Measurements from ENCODE around the gene ARPIN.
"Not testable (repeated sequence)": the region's sequence is repeated elsewhere in the genome, so short reads cannot be mapped to it uniquely, and the experiment has no call there.

Gene ARPIN

DNA sequence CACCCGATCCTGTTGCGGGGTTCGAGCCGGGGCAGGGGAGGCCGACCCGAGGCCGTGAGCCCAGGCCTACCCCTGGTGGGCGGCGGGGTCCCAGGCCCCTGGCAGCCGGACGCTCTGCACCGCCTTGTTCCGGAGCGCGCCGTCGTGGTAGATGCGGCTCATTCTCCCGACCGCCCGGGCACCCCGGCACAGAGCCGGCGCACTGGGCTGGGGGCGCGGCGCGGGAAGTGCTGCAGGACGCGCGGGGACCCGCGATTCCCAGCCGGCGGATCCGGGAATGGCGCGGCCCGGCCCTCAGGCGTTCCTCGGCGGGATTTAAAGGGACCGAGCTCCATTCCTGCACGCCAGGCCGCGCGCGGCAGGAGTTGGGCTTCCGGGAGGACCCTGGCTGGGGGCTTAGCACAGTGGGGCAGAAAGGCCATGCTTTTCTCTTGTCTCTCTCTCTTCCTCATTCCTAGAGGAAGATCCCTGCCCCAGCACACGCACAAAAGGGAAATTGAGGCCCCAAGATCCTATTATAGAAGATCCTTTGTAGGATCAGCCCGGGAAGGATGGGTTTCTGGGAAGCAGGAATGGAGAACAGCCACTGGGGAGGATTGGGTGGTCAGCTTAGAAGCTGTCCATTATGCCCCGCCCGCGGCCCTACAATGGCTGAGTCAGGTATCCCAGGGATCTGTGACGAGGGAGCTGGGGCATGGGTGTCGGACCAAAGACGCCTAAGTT is at the start of gene ARPIN:
ARPIN (minus strand) TSS at position 279 of the 723 bp plus-strand sequence; CDS start at position 162, 117 bp downstream.
- DNase-seq (ENCODE audit: low spot score): peak; percentile 54

DNA sequence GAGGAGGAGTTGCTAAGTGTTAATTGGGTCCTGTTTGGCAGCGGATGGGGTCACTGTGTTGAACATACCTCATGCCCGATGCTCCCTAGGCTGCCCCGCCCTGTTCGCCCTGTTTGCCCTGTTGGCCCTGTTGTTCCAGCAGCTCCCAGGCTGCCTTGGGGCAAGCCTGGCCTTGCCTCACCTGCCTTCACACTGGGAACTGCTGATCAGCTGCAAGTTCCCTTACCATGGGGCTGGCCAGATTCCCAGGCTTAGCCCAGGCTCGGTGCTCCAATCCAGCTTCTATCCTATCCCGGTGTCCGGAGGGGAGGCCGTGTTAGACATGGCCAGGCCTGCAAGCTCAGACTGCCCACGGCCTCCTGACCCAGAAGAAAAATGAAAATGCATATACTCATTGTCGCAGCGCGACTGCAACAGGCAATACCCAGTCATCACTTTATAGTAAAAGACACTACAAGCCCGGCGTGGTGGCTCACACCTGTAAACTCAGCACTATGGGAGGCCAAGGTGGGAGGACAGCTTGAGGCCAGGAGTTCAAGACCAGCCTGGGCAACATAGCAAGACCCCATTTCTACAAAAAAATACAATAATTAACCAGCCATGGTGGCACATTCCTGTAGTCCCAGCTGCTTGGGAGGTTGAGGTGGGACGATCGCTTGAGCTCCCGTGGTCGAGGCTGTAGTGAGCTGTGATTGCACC is 45.5 kb upstream of the ARPIN start:
- no peak for DNase-seq (ENCODE audit: low spot score)

DNA sequence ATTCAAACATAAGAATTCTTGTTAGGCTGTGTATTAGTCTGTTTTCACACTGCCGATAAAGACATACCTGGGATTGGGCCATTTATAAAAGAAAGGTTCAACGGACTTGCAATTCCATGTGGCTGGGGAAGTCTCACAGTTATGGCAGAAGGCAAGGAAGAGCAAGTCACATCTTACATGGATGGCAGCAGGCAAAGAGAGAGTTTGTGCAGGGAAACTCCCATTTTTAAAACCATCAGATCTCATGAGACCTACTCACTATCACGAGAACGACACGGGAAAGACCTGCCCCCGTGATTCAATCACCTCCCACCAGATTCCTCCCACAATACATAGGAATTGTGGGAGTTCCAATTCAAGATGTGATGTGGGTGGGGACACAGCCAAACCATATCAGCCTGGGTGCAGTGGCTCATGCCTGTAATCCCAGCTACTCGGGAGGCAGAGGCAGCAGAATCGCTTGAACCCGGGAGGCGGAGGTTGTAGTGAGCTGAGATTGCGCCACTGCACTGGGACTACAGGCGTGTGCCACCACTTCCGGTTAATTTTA is 42.8 kb upstream of the ARPIN start:
- DNase-seq (ENCODE audit: low spot score): not testable (repeated sequence)

DNA sequence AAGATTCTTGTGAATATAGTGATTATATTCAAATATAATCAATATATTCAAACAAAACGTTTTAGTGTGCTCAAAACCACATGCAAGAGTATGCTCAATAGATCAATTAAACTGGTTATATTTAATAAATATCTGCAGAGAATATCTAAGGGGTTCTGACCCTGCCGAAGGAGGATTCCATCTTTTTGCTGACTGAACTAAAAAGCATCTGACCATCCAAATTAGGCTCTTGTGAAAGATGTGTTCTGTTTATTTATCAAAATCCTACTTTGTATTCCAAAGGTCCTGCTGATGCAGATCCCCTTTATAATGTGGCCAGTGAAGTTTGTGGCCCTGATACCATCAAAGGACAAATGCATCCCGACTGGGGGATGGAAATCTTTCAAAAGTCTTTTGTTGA is 41.8 kb upstream of the ARPIN start:
- no peak for DNase-seq (ENCODE audit: low spot score)

DNA sequence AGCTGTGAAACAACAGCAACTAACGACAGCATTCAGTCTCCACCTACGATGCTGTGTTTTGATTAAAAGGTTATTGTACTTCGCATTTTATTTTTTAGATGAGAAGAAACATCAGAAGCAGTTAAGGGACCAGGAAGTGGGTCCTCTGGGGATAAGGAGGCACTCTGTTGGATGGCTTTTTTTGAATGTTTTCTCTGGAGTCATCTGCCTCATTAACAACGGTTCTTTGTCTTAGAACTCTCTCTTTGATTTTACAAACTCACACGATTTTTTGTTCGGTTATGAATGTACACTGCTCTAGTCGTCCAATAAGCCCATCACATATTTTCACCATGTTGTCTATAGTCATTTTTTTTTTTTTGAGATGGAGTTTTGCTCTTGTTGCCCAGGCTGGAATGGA is 36.0 kb upstream of the ARPIN start:
- DNase-seq (ENCODE audit: low spot score): no peak

DNA sequence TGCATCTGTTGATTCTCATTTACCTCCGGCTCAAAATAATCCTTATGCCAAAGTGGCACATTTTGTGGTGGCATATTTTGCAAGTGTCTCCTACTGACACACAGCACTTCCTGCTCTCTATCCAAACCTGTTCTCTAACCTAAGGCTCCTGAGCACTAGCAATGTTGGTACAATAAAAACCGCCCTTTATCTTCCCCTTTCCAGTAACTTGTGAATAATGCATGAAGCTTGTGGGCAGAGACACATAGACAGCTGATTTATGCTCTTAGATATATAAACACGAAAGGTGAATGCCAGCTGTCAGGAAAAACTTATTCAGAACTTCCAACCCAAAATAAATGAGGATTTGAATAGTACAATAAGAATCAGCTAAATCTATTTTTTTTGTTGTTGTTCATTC is 34.6 kb upstream of the ARPIN start:
- no peak for DNase-seq (ENCODE audit: low spot score)

DNA sequence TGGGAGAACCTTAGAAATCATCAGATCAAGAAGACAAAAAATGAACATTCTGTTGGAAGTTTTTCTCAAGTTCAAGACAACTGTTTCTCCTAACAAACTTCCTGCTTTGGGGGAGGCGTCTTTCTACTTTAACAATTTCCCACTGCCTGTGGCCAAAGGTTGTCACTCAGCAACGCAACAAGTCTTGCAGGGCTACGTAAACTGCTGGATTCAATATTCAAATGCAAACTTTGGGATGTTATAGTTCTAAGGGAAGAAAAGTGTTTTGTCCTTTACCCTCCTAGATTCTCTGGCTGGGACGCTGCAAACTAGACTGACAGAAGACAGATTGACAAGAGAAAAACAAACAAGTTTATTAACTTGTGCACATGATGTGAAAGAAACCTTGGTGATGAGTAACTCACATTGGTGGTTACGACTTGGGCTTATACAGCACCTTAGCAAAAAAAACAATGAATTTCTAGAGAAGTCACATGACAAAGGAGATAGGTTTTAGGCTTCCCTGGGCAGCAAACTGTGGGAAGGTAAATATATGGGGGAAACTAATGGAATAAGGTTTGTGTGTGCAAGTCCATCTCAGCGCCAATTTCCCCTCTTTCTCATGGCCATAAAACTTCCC is 34.0 kb upstream of the ARPIN start:
- no peak for DNase-seq (ENCODE audit: low spot score)

DNA sequence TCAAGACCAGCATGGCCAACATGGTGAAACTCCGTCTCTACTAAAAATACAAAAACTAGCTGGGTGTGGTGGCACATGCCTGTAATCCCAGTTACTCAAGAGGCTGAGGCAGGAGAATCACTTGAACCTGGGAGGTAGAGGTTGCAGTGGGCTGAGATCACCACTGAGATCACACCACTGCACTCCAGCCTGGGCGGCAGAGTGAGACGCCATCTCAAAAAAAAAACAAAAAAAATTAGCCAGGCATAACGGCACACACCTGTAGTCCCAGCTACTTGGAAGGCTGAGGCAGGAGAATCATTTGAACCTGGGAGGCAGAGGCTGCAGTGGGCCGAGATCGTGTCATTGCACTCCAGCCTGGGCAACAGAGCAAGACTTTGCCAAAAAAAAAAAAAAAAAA is 31.0 kb upstream of the ARPIN start:
- DNase-seq (ENCODE audit: low spot score): not testable (repeated sequence)

DNA sequence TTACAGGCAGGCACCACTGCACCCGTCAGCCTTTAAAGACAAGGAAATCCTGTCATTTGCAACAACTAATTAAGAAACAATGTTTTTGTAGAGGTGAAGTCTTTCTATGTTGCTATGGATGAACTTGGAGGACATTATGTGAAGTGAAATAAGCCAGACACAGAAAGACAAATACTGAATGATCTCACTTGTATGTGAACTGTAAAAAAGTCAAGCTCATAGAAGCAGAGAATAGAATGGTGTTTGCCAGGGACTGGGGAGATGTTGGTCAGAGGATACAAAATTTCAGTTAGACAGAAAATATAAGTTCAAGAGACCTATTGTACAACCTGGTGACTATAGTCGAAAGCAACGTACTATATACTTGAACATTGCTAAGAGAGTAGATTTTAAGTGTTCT is 27.2 kb upstream of the ARPIN start:
- no peak for DNase-seq (ENCODE audit: low spot score)

DNA sequence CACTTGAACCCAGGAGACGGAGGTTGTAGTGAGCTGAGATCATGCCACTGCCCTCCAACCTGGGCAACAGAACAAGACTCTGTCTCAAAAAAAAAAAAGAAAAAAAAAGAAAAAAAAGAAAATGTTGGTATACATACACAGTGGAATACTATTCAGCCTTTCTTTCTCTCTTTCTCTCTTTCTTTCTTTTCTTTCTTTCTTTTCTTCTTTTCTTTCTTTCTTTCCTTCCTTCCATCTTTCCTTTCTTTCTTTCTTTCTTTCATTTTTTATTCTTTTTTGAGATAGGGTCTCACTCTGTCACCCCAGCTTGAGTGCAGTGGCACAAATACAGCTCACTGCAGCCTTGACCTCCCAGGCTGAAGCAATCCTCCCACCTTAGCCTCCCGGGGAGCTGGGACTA is 26.6 kb upstream of the ARPIN start:
- not testable (repeated sequence) for DNase-seq (ENCODE audit: low spot score)

DNA sequence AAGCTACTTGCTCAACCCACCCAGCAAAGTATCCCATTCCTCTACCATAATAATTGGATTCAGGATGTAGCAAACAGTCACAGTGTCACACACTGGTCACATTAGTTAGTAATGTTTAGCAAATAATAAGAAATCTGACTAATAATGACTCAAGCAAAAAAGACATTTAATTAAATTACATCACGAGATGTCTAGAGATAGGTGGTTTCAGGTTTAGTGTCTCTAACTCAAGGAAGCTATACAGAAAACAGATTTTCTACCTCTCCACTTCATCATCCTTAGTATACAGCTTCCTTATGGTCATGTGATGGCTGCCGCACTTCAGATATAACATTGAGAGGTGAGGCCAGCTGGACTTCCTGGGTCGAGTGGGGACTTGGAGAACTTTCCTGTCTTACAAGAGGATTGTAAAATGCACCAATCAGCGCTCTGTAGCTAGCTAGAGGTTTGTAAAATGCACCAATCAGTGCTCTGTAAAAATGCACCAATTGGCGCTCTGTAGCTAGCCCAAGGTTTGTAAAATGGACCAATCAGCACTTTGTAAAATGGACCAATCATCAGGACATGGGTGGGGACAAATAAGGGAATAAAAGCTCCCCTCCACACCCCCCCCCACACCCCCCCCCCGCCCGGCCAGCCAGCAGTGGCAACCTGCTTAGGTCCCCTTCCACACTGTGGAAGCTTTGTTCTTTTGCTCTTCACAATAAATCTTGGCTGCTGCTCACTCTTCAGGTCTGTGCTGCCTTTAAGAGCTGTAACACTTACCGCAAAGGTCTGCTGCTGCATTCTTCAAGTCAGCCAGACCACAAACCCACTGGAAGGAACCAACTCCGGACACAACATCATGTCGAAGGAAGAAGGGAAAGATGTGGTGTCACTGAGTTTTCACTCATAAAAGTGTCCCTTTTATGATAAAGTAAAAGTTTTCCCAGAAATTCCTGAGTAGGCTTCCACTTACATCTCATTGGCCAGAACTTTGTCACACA is 24.9 kb upstream of the ARPIN start:
- DNase-seq (ENCODE audit: low spot score): no peak

DNA sequence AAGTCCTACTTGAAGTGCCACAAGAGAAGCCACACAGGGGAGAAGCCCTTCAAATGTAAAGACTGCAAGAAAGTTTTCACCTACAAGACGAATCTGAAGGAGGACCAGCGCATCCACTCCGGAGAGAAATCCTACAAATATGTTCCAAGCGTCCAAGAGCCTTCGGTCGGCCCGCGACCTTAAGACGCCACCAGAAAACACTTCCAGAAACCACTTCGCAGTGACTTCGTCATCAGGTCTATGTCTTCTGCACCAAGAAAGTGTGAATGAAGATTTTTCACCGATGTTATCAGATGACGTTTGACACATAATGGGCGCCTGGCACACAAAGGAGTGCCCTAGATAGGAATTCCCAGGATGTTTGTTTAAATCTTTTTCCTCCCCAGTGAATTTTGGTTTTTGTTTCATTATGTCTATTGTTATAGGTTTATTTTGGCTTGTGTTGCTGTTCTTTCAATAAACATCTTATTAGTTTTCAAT is 24.1 kb upstream of the ARPIN start:
- no peak for DNase-seq (ENCODE audit: low spot score)

DNA sequence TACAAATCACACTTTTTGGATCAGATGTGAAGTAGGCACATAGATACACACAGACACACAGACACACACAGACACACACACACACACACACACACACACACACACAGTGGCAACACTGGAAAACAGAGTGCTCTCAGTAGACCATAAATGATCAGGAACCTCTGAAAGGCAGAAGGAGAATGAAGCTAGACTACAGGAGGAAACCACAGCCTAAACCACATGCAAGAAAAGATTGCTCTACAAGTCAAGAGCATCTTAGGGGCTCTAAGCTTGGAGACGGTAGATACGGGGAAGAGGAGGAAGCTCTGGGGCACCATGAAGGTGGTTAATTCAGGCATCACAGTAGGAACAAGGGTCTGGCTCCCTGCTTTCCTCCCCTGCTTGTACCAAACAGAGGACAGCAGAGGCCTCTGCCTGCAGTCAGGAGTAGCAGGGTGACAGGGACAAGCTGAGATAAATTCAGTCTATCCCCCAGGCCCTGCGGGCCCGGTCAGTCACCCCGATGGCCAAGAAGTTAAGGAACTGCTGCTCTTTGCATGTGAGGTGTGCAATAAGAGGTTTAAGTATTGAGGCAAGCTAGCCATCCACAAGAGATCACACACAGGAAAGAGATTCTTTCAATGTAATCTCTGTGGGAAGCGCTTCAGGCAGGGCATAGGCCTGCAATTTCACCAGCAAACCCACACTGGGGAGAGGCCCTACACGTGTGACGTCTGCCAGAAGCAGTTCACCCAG is 23.5 kb upstream of the ARPIN start:
- DNase-seq (ENCODE audit: low spot score): no peak

DNA sequence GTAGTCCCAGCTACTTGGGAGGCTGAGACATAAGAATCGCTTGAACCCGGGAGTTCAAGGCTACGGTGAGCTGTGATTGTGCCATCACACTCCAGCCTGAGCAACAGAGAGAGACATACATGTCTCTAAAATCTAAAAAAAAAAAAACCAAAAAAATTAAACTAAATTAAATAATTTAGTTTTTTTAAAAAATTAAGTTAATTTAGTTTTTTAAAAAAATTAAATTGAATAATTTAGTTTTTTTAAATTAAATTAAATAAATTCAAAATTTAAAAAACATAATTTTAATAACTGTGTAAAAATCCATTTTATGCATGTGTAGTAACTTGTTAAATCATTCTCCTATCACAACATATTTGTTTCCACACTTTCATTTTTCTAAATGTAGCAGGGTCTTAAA is 20.1 kb upstream of the ARPIN start:
- no peak for DNase-seq (ENCODE audit: low spot score)

DNA sequence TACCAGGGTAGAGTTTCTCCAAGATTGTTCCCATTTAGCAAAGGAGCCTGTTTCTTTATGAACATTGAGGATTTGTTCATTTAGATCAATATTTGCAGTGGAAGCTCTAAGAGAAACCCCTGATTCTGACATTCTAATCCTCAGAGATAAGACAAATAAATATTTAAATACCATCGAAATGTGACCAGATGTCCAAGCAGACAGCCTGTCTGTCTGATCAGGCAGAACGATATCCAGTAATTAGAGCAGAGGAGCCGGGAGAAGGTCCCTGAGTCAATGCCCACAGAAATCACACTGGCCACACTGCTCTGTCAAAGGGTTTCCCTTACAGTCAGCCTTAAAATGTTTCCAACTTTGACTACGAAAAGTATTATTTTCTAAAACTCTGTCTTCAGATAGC is 15.7 kb upstream of the ARPIN start:
- no peak for DNase-seq (ENCODE audit: low spot score)

DNA sequence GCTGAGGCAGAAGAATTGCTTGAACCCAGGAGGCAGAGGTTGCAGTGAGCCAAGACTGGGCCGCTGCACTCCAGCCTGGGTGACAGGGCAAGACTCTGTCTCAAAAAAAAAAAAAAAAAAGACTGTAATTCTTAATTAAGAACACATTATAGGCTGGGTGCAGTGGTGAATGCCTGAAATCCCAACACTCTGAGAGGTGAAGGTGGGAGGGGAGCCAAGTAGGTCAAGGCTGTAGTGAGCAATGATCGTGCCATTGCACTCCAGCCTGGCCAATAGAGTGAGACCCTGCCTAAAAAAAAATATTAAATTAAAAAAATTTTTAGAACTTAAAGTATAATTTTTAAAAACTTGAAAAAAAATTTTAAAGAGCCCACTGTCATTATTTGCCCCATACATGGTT is 13.4 kb upstream of the ARPIN start:
- DNase-seq (ENCODE audit: low spot score): no peak

DNA sequence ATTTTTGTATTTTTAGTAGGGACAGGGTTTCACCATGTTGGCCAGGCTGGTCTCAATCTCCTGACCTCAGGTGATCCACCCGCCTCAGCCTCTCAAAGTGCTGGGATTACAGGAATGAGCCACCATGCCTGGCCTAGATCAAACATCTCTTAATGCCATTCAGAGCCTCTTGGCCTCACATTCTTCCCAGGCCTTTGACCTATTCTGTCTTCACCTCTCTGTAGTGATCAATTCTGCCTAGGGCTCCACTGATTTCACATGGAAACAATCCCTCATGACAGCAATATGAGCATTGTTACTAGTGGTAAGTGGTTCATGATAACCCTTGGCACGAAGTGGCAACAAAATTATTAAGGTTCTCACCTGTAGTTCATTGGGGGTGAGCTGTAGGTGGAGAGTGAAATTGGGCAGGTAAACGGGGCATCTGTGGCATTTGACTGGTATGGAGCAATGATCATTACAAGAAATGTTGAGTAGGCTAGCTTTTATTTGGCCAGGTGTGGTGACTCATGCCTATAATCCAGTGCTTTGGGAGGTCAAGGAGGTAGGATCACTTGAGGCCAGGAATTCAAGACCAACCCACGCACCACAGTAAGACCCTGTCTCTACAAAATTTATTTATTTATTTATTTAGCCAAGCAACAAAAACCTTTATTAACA is 4.8 kb upstream of the ARPIN start:
- DNase-seq (ENCODE audit: low spot score): no peak

DNA sequence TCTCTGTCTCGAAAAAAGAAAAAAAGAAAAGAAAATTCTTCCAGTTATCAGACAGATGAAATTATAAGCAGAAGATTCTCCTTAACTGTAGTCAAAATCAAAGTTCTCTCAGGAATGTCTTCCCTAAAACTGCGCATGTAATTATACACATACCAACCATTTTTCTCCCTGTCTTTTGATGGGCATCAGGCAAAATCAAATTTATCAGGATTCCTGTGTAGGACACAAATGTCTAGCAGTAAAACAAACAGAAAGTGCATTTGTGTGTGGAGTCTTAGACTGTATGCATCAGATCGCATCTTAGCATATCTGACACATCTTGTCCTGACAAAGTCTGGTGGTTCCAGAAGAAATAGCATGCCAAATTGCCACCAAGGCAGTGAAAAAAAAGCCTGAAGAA is 3.9 kb upstream of the ARPIN start:
- DNase-seq (ENCODE audit: low spot score): no peak

DNA sequence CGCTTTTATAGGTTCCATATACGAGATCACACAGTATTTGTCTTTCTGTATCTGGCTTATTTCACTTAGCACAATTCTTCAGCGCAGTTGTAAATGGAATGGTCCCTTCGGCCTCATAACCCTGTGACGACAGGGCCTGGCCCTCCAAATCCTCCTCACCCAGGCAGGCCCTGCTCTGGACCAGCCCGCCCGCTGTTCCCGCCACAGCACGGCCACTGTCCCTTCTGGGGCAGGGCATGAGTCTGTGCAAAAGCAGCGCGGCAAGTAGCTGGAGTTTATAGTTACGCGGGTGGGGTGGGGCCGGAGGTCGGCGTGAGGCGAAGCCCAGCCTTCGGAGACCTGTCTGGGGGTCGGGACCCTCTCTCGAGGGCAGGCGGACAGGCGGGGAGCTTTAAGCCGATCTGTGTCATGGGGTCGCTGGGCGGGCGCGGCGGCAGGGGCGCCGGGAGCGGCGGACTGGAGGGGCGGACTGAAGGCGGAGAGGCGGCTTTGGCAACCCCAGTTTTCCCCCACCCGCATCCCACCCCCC is 543 bp downstream of the ARPIN start:
- DNase-seq (ENCODE audit: low spot score): peak; percentile 31

All from Ammon's horn (tissue), 1 donor.